CD4-positive, CD25-positive, alpha-beta regulatory T cell (primary cell): ENCODE data around the gene DNM1. TPM values are rescaled to one million over a fixed set of nuclear protein-coding genes. Genes with fewer than 3 reads are reported as not detected.

Experiments
- ATAC-seq, 2 donors: fragments of 150-1000 bp; cut with Tn5 transposase; one replicate each; pipeline ENCODE4 v1.10.0; 2021; ENCODE audit warnings: low read depth in 2 of 2, moderate number of reproducible peaks in 2 of 2, moderate library complexity in 1 of 2
- DNase-seq, 3 donors: peaks; one replicate each; pipeline versions ENCODE4 v3.0.0 to v3.0.0-alpha.2; 2012 to 2022; ENCODE audit warnings: mixed read lengths in 1 of 3
- H3K27ac ChIP-seq: one replicate; pipeline ENCODE4 v1.7.0; 2013; ENCODE audit warnings: mild to moderate bottlenecking, low read length; ENCODE audit not compliant: insufficient read depth, poor library complexity, severe bottlenecking
- H3K27me3 ChIP-seq: one replicate; pipeline ENCODE4 v1.7.0; 2013; ENCODE audit warnings: low read length; ENCODE audit not compliant: control insufficient read depth, insufficient read depth
- H3K36me3 ChIP-seq: one replicate; pipeline ENCODE4 v1.7.0; 2013; ENCODE audit warnings: mild to moderate bottlenecking, low read length, moderate library complexity; ENCODE audit not compliant: control insufficient read depth, insufficient read depth
- H3K4me1 ChIP-seq: 2 replicates; pipeline ENCODE4 v1.7.0; 2013; ENCODE audit warnings: mild to moderate bottlenecking, low read length; ENCODE audit not compliant: insufficient read depth, control insufficient read depth, poor library complexity, severe bottlenecking
- H3K4me3 ChIP-seq: one replicate; pipeline ENCODE4 v1.7.0; 2013; ENCODE audit warnings: low read depth, mild to moderate bottlenecking, low read length, moderate library complexity
- H3K9me3 ChIP-seq, 2 experiments: 1 replicate in 1 of 2; 2 replicates in 1 of 2; pipeline ENCODE4 v1.7.0; 2013; ENCODE audit warnings: low read length in 2 of 2, mild to moderate bottlenecking in 1 of 2, moderate library complexity in 1 of 2; ENCODE audit not compliant: control insufficient read depth in 2 of 2
- H3K27ac Mint-ChIP-seq, 3 donors: one replicate each; pipeline ENCODE4 v1.8.0; 2020 to 2022; ENCODE audit warnings: mild to moderate bottlenecking in 3 of 3, mixed read lengths in 3 of 3, moderate library complexity in 2 of 3
- H3K27me3 Mint-ChIP-seq: one replicate; pipeline ENCODE4 v1.8.0; 2022; ENCODE audit warnings: mild to moderate bottlenecking, mixed read lengths
- H3K36me3 Mint-ChIP-seq: one replicate; pipeline ENCODE4 v1.8.0; 2020; ENCODE audit warnings: mixed read lengths
- H3K4me1 Mint-ChIP-seq, 4 donors: one replicate each; pipeline ENCODE4 v1.8.0; 2020 to 2022; ENCODE audit warnings: mixed read lengths in 4 of 4, mild to moderate bottlenecking in 1 of 4
- H3K4me3 Mint-ChIP-seq, 4 donors: one replicate each; pipeline ENCODE4 v1.8.0; 2020 to 2022; ENCODE audit warnings: mild to moderate bottlenecking in 4 of 4, mixed read lengths in 4 of 4, moderate library complexity in 3 of 4
- H3K9me3 Mint-ChIP-seq, 7 donors: one replicate each; pipeline ENCODE4 v1.8.0; 2020 to 2022; ENCODE audit warnings: mixed read lengths in 7 of 7, mild to moderate bottlenecking in 3 of 7, moderate library complexity in 2 of 7
- polyA plus RNA-seq, 4 donors: library from polyadenylated mRNA; unstranded; fragments of 300-500 nt; fragmentation: Illumina TruSeq; gene quantifications; one replicate each; pipeline ENCODE4 v1.2.3, GENCODE V29; 2021
- total RNA-seq: library from RNA; stranded (reverse); gene quantifications from one replicate; pipeline ENCODE4 v1.2.3, GENCODE V29; 2022

DNM1 gene
- total and polyA plus RNA-seq, 5 donors from 2014 or later, result 1.5 TPM; not detected in 4

DNA sequence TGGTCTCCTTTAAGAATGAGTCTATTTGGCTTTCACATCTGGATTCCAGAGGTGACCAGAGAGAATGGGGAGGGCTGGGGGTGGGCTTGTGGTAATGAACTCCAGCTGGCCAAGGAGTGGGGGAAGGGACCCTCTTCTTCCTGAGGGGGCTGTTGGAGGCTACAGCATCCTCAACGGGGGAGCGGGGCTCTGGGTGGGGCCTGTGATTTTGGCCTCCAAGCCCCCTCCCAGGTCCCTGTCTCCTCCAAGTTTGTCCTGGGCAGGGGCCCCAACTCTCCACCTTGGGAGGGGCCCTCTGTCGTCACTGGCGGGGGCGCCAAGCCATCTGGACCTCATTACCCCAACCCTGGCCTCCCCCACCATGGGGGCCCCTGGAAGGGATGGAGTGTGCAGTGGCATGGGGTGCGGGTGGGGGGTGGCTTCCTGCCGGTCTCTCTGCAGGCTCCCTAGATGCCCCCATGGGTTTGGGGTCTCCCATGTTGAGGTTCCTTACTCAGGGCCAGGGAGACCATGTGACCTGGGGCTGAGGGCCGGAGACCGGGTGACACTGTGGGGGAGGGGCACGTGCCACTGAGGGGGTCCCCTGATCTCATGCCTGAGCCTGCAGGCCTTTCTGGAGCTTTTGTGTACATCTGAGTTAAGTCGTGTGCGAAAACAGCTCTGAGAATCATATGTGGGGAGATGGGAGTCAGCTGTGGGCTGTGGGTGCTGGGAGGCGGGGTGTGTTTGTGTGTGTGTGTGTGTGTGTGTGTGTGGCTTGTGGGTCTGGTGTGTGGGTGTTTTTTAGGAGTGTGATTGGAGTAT is 40.2 kb downstream of the DNM1 start:
- H3K27ac ChIP-seq, result no peak overlapping the region
- Mint-ChIP-seq H3K4me1 (peaks cover 0 to 7% (median 5%) of the 10 kb centered on the region in 4 donors), H3K36me3 (no peaks in the 10 kb centered on the region), H3K4me3 (peak overlapping the region in 1 of 4 donors; percentile 64), H3K27me3 (peaks cover 37% of the 10 kb centered on the region), H3K9me3 (no peaks in the 10 kb centered on the region), H3K27ac (peak overlapping the region in 1 of 3 donors; percentile 11)
- H3K9me3 ChIP-seq, result no peaks in the 10 kb centered on the region
- H3K4me1 ChIP-seq, result no peaks in the 10 kb centered on the region
- no peaks in the 10 kb centered on the region for H3K36me3 ChIP-seq
- peaks cover 4% of the 10 kb centered on the region for H3K27me3 ChIP-seq
- ATAC-seq, result no peak
- H3K4me3 ChIP-seq, result no peak overlapping the region
- DNase-seq, result no peak

DNA sequence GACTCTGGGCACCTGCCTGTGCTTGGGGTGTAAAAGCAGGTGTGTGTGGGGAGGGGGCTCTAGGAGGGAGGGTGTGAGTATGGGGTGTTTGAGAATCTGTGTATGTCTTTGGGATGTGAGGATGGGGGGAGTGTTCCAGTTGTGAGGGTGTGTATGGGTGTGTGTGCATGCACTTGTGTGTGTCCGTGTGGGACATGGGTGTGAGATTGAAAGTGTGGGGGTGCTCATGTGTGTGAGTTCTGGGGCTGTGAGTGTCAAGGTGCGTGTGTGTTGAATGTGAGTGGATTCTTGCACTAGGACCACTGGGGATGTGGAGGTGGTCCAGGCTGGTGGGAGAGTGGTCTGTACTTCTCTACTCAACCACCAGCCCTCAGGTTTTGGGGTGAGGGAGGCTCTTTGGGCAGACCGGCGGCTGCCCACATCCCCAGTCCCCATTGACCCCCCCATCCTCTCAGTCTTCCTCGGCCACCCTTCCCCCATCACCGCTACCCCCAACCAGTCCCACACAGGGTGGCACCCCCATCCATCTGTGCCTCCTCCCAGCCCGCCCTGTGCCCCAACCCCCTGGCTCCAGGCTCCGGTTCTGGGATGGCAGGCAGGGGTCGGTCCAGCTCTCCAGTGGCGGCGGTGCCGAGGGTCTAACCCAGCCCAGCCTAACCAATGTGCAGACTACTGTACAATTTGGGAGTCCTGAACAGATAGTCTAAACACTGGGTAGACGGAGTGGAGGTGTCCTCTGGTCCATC is 41.1 kb downstream of the DNM1 start:
- no peak overlapping the region for H3K4me3 ChIP-seq
- no peak for ATAC-seq
- no peak for DNase-seq
- no peak overlapping the region for H3K27ac ChIP-seq
- H3K27ac Mint-ChIP-seq, result no peak overlapping the region
- H3K9me3 Mint-ChIP-seq, result no peaks in the 10 kb centered on the region
- peaks cover 32% of the 10 kb centered on the region for H3K27me3 Mint-ChIP-seq
- no peaks in the 10 kb centered on the region for H3K36me3 Mint-ChIP-seq
- H3K9me3 ChIP-seq, result no peaks in the 10 kb centered on the region
- peaks cover 4% of the 10 kb centered on the region for H3K27me3 ChIP-seq
- peaks cover 0 to 7% (median 5%) of the 10 kb centered on the region in 4 donors for H3K4me1 Mint-ChIP-seq
- no peak overlapping the region for H3K4me3 Mint-ChIP-seq
- no peaks in the 10 kb centered on the region for H3K36me3 ChIP-seq
- no peaks in the 10 kb centered on the region for H3K4me1 ChIP-seq

DNA sequence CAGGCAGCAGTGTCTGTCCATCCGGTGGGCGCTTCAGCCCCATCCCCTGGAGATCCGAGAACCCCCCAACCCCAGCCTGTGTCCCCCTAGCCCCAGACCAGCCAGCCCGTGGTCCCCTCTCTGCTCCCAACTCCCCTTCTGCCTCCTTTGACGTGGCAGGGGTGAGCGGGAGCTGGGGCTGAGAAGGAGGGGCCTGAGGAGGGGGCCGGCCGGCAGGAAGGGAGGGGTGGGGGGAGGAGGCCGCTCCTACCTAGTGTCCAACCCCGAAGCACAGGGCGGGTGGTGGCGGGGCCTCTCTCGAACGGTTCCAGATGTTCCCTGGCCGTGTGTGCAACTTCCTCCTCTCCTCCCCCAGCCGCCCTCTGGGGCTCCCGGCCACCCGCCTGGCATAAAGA is 41.7 kb downstream of the DNM1 start:
- H3K9me3 ChIP-seq, result no peaks in the 10 kb centered on the region
- ATAC-seq (no peak), DNase-seq (no peak)
- Mint-ChIP-seq H3K4me3 (no peak overlapping the region), H3K36me3 (no peaks in the 10 kb centered on the region), H3K27ac (no peak overlapping the region), H3K4me1 (peaks cover 0 to 10% (median 7%) of the 10 kb centered on the region in 4 donors), H3K9me3 (no peaks in the 10 kb centered on the region), H3K27me3 (peaks cover 32% of the 10 kb centered on the region)
- no peaks in the 10 kb centered on the region for H3K36me3 ChIP-seq
- peaks cover 4% of the 10 kb centered on the region for H3K27me3 ChIP-seq
- no peak overlapping the region for H3K27ac ChIP-seq
- peaks cover 3% of the 10 kb centered on the region for H3K4me1 ChIP-seq
- H3K4me3 ChIP-seq, result no peak overlapping the region

DNA sequence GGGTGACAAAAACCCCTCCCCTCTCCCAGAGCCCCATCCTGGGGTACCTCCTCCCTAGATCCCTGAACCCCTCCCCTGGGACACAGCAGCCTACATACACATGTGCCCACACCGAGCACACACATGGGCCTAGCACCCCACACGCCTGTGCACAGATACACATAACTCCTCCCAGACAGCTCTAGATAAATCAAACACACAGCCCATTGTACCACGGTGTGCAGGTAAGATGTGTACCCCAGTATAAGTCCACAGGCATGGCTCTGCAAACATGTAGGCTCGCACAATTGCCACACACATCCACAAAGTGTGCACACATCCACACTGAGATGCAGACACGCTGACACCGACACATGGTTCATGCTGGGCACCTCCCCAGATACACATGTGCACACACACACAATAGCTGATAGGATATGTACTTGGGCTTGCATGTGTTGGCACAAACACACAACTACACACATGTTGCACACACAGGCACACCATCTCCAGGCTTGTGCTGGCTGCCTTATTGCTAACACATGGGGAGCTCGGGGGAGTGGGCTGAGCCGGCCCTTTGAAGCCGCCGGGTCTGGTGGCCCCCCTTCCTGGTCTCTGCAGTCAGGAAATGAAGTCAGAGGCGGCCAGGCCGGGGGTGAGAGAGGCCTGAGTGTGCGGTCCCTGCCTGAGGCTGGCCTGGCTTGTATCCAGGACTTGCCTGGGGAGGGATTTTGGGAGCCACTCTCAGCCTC is 42.4 kb downstream of the DNM1 start:
- peak overlapping the region in 1 of 4 donors; percentile 1 for H3K4me3 Mint-ChIP-seq
- no peaks in the 10 kb centered on the region for H3K36me3 ChIP-seq
- H3K4me1 ChIP-seq, result peaks cover 9% of the 10 kb centered on the region
- peaks cover 4% of the 10 kb centered on the region for H3K27me3 ChIP-seq
- H3K9me3 ChIP-seq, result no peaks in the 10 kb centered on the region
- ATAC-seq (no peak), DNase-seq (no peak)
- H3K27ac Mint-ChIP-seq, result no peak overlapping the region
- peaks cover 28% of the 10 kb centered on the region for H3K27me3 Mint-ChIP-seq
- no peaks in the 10 kb centered on the region for H3K9me3 Mint-ChIP-seq
- H3K27ac ChIP-seq, result no peak overlapping the region
- peaks cover 0 to 13% (median 7%) of the 10 kb centered on the region in 4 donors for H3K4me1 Mint-ChIP-seq
- no peak overlapping the region for H3K4me3 ChIP-seq
- H3K36me3 Mint-ChIP-seq, result no peaks in the 10 kb centered on the region

DNA sequence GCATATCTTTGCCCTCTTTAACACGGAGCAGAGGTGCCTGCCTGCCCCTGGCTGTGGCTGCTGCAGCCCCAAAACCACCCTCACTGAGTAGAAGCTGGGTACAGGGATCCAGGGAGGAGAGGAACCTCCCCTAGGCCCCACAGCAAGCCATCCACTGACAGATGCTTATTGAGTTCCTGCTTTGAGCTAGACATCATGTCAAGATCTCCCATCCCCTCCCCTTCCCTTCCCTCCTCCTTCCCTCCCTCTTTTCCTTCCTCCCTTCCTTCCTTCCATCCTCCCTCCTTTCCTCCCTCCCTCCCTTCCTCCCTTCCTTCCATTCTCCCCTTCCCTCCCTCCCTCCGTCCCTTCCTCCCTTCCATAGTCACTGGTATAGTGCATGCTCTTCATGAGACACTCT is 43.3 kb downstream of the DNM1 start:
- no peaks in the 10 kb centered on the region for H3K36me3 Mint-ChIP-seq
- H3K4me3 Mint-ChIP-seq, result no peak overlapping the region
- H3K36me3 ChIP-seq, result no peaks in the 10 kb centered on the region
- H3K27ac Mint-ChIP-seq, result no peak overlapping the region
- no peak overlapping the region for H3K27ac ChIP-seq
- peaks cover 4% of the 10 kb centered on the region for H3K27me3 ChIP-seq
- DNase-seq (no peak), ATAC-seq (no peak)
- H3K9me3 ChIP-seq, result no peaks in the 10 kb centered on the region
- peaks cover 23% of the 10 kb centered on the region for H3K27me3 Mint-ChIP-seq
- H3K4me1 ChIP-seq, result peaks cover 18% of the 10 kb centered on the region
- no peak overlapping the region for H3K4me3 ChIP-seq
- peaks cover 0 to 18% (median 11%) of the 10 kb centered on the region in 4 donors for H3K4me1 Mint-ChIP-seq
- no peaks in the 10 kb centered on the region for H3K9me3 Mint-ChIP-seq

DNA sequence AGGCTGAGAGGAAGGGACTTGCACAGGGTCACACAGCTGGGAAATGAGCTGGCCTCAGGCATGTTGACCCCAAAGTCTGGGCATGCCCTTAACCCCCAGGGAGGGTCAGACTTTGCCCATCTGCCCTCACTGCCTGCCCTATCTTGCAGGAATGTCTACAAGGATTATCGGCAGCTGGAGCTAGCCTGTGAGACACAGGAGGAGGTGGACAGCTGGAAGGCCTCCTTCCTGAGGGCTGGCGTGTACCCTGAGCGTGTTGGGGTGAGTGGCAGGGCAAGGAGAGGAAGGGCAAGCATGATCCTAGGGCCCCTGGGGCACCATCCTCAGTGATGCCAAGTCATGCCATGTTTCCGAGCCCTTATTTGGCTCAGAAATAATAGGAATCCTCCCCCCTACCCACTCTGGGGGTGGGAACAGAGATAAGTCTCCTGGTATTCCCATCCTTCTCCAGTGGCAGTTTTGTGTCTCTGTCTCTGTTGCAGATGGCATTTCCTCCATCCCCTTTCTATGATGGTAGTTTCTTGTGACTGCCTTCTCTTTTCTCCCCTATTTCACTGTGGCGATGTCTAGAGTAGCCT is 44.1 kb downstream of the DNM1 start:
- no peaks in the 10 kb centered on the region for H3K36me3 ChIP-seq
- H3K27ac Mint-ChIP-seq, result peak overlapping the region in 1 of 3 donors; percentile 20
- peaks cover 19% of the 10 kb centered on the region for H3K4me1 ChIP-seq
- H3K36me3 Mint-ChIP-seq, result no peaks in the 10 kb centered on the region
- no peak overlapping the region for H3K4me3 ChIP-seq
- H3K27ac ChIP-seq, result no peak overlapping the region
- no peak for ATAC-seq
- peaks cover 0 to 24% (median 13%) of the 10 kb centered on the region in 4 donors for H3K4me1 Mint-ChIP-seq
- DNase-seq, result no peak
- peaks cover 18% of the 10 kb centered on the region for H3K27me3 Mint-ChIP-seq
- no peak overlapping the region for H3K4me3 Mint-ChIP-seq
- no peaks in the 10 kb centered on the region for H3K9me3 ChIP-seq
- H3K27me3 ChIP-seq, result peaks cover 4% of the 10 kb centered on the region
- no peaks in the 10 kb centered on the region for H3K9me3 Mint-ChIP-seq

DNA sequence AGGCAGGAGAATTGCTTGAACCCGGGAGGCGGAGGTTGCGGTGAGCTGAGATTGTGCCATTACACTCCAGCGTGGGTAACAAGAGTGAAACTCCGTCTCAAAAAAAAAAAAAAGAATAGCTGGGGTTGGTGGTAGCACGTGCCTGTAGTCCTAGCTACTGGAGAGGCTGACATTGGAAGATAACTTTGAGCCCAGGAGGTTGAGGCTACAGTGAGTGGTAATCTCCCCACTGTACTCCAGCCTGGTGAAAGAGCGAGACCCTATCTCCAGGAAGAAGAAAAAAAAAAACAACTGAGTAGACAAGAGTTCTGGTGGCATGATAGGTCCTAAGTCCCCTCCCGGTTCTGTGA is 46.4 kb downstream of the DNM1 start:
- peak overlapping the region; percentile 34 for H3K4me3 ChIP-seq
- peaks cover 0 to 24% (median 12%) of the 10 kb centered on the region in 4 donors for H3K4me1 Mint-ChIP-seq
- no peak for ATAC-seq
- peak overlapping the region; percentile 80 for H3K27ac ChIP-seq
- peak overlapping the region; percentile 87 to 90 (median 90) for H3K4me3 Mint-ChIP-seq
- peaks cover 7% of the 10 kb centered on the region for H3K27me3 Mint-ChIP-seq
- no peak for DNase-seq
- no peaks in the 10 kb centered on the region for H3K9me3 Mint-ChIP-seq
- H3K36me3 Mint-ChIP-seq, result no peaks in the 10 kb centered on the region
- peak overlapping the region; percentile 82 to 95 (median 95) for H3K27ac Mint-ChIP-seq
- no peaks in the 10 kb centered on the region for H3K27me3 ChIP-seq
- H3K4me1 ChIP-seq, result peaks cover 19% of the 10 kb centered on the region
- no peaks in the 10 kb centered on the region for H3K36me3 ChIP-seq
- no peaks in the 10 kb centered on the region for H3K9me3 ChIP-seq
